Stimulated activated CD8-positive, alpha-beta memory T cell treated with anti-CD3 and anti-CD28 coated beads, Interleukin-15, amount 100 ng/mL, for 4 hours (primary cell): ENCODE measurements around the gene CCNJL.
A peak's percentile ranks its signal among the peaks of the same experiment; 100 is the strongest.

ENCODE experiments used
- DNase-seq, 2 donors: peaks; one replicate each; pipeline ENCODE4 v3.0.0-alpha.2; 2020; ENCODE audit warnings: low read depth in 2 of 2

The CCNJL gene

DNA sequence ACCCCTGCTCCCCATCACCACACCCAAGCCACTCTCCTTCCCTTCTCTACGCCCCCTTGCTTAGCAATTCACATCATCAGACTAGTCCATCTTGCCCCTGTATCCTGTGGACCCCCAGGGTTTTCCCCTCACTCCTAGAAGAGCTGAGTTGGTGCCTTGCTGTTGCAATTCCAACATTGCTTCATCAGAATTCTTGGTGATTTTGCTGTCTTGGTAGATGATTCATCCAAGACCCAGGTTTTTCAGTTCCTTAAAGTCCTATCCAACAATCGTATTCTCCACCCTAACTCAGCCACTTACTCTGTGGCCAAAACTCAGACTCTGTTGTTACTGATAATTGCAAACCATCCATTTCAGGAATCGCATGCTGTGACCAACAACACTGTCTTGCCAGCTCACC, 21.4 kb upstream of the CCNJL start:
- no peak for DNase-seq

DNA sequence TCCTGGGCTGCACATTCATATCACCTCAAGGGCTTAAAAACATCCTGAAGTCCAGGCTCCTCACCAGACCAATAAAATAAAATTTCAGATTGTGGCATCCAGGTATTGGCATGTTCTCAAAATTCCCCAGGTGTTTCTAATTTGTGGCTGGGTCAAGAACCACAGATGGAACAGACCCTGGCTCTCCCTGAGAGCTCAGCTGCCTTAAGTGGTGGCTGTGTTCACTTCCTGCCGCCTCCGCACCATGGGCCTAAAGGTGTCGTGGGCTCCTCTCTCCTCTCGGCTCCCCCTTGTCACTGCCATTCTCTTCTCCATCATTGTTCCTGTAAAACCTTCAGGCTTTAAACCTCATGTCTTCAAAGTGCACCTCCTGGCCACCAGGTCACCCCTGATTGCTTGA, 17.8 kb upstream of the CCNJL start:
- no peak for DNase-seq

DNA sequence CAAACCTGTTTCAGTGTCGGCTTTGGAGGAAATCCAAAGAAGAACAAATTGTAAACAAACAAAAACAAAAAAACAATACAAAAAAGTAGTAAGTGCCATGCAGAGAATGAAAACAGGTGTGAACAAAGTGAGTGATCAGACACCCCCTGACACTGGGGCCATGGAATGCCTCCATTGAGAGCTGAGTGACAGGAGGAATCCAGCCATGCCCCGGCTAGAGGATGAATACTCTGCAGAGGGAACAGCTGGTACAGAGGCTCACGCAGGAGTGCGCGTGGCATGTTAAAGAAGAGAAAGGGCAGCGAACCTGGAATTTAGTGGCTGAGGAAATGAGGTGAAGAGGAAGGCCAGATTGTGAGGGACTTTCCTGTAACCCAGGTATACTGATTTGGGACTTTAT, 15.5 kb upstream of the CCNJL start:
- DNase-seq = no peak

DNA sequence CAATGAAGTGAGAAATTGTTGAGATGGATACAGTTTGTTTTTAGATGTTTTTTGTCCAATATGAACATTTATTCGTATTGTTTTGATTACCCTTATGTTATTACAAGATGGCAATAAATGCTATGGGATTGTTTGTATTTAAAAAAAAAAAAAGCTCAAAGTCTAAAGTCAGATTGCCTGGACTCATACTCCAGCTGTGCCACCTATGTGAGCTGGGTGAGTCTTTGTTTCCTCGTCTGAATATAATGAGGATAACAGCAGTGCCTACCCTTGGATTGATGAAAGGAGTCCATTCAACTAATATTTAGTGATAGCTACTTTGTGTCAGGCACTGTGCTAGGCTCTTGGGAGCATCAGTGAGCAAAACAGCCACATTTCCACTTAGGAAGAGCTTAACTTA, 14.6 kb upstream of the CCNJL start:
- DNase-seq = no peak

DNA sequence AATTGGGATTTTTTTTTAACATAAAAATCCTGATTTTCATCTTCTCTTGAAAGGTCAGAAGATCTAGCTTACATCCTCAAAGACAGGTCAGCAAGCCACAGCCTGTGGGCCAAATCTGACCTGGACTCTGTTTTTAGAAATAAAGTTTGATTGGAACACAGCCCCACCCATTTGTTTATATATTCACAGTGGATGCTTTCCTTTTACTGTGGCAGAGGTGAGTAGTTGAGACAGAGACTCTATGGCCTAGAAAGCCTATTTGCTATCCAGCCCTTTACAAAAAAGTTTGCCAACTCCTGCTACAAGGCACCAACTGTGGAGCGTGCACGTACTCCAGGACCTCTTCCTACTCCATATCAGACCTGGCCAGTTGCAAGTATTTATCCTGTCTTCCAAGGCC, 13.4 kb upstream of the CCNJL start:
- DNase-seq = no peak

DNA sequence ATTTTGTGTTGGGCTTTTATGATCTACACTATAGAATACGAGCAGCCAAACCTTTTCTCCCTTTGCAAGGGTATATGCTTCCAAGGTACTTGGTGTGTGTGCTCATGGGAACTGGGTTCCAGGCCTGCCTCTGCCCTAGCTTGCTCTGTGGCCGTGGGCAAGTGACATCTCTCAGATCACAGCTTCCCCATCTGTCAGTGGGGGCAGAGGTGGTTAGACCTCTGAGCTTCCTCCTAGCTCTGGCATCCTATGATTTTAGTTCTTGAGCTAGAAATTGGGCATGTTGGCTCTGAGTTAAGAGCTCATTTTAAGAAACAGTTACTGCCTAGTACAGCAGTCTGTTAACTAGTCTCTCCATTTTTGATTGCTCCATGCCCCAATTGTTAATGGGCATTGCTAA, 12.5 kb upstream of the CCNJL start:
- no peak for DNase-seq

DNA sequence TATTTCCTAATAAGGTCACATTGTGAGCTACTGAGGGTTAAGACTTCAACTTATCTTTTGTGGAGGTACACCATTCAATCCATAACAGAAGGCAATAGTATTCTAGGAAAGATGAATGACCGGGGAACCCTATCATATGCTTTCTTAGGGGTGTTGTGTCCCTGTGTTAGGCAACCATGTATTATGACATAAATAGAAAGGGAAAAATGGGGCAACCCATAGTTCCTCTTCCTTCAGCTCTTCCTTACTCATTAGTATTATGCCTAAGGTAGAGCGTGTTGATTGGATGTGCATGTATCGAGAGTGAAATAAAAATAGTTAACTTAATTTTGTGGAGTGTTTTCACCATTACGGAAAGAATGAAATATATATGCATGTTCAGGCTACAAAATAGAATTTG, 6.0 kb upstream of the CCNJL start:
- DNase-seq = no peak

DNA sequence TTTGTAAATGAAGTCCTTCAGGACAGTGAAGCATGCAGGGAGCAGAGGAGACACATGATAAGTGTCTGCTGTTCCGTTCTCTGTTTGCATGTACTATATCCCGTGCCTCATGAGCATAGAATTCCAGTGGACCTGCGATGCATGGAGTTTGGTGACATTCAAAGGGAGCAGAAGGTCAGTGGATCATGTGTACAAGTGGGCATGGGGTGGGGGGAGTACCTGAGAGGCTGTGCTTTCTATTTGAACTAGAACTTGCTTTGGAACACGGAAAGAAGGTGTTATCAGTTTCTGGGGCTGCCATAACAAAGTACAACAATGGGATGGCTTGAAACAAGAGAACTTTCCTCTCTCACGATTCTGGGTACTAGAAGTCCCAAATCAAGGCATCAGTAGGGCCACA, 5.1 kb upstream of the CCNJL start:
- no peak for DNase-seq

DNA sequence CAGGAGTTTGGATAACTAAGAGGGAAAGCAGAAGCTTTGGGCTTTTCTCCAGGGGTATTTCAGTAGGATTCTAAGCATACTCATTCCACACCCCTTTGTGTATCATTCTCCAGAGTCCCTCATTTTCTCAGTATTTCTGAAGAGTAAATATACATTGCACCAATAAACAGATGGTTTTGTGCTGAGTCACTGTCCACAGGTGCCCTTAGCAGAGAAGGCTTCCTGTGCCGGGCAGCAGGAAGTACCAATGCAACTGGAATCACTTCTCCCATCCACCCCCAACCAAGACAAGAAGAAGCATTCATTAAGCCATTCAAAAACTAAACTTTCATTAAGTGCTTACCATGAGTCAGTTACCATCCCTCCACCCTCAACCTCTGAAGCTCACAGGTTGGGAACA, 3.6 kb upstream of the CCNJL start:
- no peak for DNase-seq

DNA sequence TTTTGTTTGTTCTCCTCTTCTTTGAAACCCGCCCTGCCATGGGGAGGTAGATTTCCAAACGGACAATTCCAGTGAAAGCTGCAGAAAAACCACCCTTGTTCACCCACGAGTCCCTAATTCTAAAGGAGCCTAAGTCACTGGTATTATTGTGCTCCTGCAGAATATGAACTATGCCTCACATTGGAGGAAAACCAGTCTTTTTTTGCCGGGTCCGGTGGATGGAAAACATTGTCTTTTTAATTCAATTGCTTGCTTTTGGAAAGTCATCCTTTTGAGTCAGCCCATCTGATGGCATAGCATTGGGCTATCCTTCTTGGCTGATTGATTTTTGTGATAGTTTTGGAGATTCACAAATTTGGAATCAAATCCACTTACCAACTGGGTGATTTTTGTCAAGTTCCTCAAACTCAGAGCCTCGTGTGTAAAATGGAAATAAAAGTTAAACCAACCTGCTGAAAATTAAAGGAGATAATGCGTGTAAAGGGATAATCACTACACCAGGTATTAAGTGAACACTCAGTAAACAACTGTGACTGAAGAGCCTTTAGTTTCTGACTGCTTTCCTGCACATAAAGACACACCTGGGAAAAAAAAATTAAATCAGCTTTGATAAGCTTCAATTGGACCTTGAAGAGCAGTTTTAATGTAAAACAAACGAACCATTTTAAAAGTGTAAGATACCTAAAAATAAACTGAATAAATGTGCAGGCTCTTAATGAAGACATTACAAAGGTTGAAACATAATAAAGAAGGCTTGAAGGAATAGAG, 780 bp upstream of the CCNJL start:
- DNase-seq = no peak

DNA sequence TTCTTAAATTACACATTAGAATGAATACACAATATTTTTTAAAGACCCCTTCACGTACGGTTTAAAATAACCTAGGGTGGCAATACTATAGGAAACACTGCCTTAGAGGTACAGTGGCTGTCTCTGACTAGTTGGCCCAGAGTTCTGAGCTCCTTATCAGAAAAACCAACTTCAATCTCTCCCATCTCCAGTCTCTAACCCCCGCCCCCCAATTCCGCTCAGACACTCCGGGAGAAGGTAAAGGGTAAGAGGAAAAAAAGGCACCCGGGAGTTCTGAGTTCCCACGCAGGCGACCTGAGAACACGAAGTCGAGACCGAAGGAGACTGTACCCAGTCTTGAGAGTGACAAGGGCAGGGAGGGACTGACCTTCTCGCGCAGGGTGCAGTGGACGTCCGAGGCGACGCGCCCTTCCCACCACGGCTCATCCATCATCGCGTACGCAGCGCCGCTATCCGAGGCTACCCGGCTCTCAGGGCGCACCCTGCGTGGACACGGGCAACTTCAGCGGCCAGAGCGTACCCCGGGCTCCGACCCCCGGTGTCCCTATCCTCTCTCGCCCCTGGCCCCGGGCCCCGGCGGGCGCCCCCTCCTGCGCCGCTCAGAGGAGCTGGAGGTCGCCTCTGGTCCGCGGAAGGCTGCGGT, 752 bp downstream of the CCNJL start:
- no peak for DNase-seq

DNA sequence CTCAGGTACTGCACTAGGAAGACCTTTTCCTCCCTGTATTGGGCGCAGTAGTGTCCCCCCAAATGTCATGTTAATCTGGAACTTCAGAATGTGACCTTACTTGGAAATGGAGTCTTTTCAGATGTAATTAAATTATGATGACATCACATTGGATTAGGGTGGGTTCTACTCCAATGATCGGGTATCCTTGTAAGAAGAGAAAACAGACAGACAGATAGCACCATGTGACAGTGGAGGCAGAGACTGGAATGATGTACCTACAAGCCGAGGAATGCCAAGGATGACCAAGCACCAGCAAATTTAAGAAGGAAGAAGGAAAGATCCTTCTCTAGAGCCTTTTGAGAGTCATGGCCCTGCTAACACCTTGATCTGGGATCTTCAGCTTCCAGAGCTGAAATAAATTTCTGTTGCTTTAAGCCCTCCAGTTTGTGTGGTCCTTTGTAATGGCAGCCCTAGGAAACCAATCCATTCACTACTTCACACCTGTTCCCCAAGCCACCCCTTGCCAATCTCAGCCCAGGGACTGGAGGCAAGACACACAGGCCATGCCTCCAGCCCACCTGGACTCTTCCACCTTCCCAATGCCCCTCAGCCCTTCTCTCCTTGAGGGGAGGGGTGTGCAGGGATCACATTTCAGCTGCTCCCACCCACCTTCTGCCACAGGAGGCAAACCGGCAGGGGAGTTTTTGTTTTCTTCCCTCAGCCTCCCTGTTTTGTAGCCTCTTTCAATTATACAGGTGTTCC, 1.6 kb downstream of the CCNJL start:
- DNase-seq = no peak

DNA sequence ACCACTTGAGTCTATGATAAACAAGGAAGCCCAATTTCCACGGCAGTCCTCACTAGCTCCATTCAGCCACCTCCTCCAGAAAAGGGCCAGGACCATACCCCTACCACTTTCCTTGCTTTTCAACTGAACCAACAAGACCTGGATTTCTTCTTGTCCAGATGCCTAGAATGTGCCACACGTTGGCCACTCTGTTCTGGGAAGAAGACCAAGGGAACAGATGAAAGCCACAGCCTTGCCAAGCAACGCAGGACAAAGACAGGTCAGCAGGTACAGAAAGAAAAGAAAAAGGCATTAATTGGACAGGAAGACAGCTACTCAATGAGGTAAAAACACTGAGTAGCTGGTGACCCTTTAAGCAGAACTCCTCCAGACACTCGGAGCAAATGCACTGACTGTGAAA, 2.2 kb downstream of the CCNJL start:
- no peak for DNase-seq

DNA sequence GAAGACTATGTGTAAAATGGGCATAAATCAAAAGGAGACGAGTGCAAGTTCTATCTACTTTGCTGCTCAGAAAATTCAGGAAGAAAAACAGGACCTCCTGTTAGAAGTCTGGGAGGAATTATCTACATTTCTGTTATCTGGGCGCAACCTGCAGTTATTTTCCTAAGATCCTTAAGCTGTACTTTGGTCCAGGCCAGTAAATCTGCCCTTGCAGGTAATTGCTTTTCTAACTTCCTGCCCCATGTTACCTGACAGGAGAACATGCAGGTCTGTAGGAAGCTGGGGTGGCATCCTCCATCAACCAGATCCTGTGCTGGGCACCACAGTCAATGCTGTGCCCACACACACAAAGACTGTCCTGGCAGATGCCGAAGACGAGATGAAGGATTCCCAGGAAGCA, 5.7 kb downstream of the CCNJL start:
- DNase-seq = no peak

DNA sequence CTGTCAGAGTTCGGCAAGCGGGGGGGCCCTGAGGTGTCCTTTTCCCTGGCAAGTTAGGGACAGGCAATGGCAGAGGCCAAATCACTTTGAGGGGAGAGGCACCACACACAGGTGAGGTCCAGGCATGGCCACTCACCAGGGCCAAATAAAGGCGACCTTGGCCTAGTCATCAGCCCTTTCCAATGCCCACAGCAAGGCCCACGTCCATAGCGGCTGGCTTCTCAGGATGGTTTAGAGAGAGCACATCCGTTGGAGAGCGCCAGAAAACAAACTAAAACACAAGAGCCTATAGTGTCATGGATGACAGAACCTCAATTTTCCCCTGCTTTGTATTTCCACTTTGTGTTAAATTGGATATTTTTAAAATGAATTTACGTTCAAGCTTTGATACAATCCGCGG, 7.0 kb downstream of the CCNJL start:
- DNase-seq = no peak

DNA sequence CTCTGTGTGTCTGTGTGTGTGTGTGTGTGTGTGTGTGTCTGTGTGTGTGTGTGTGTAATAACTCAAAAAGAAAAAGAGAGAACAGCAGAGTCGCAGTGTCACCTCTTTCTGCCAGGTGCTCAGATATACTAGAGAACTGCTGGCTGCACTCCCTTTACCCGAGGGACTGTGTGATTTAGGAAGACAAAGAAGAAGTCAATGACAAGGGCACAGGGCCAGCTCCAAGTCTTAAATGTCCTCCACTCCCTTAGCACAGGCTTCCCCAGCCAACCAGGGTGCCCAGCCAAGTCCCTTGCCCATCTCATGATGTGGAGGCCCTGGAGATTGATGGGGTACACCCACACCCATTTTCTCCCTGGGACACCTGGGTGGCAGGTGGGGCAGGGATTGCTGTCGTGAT, 8.7 kb downstream of the CCNJL start:
- DNase-seq = no peak

DNA sequence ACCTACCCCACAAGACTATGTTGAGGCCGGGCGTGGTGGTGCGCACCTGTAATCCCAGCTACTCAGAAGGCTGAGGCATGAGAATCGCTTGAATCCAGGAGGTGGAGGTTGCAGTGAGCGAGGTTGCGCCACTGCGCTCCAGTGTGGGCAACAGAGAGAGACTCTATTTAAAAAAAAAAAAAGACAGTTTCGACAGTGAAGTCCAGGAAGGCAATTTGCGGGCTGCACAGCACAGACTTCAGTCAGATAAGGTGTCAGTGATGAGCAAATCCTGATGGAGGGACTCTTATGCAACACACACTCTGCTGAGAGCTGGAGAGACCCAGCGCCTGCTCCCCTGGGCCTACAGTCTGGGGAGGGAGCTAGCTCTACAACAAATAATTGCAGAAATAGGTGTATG, 14.2 kb downstream of the CCNJL start:
- no peak for DNase-seq

DNA sequence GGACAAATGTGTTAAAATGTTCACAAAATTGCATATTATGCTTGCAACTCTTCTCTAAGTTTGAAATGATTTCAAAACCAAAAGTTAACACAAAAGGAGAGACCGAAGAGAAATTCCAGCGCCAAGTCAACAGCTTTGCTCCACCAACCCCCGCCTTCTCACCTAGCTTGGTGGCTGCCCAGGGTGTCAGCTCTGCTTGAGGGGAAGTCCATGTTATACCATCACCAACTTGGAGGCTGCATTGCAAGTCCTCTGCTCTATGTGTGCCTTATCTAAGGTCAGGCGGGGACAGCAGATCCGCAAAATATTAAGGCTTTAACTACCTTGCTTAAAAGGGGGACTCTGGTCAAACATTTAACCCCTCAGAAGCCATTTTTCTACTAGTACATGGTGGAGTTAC, 14.6 kb downstream of the CCNJL start:
- peak in 1 of 2 donors; percentile 6 for DNase-seq

DNA sequence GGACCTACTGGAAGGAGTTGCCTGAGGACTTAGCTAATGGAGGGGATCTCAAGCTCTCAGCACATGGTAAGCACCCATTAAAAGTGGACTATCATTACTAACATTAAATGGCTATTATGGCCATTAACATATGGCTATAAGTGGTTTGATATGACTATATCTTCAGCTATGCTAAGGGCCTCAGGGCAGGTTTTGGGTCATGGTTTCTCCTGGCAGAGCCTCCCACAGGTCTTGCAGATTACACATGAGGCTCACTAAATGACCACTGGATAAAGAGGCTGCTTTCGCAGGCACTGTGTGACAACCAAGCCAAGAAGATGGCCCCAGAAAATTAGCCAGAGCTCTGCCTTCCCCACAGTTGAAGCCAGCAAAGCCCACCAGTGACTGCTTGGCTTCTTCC, 15.4 kb downstream of the CCNJL start:
- no peak for DNase-seq

DNA sequence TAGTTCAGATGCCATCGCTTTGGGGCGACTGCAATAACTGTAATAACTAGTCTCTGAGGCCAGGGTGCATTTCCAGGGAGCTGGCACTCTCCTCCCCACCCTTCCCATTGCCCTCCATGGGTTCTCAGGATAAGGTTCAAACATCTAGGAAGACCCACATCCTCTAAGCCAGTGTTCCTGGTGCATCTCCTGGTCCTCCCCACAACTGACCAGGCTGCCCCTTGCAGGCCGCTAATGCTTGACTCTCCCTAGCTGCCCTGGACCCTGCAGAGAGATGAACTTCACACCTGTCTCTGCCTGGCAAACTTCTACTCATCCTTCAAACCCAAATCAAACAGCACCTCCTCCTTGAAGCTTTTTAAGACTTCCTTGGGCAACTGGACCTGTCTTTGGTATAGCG, 15.9 kb downstream of the CCNJL start:
- DNase-seq = no peak

DNA sequence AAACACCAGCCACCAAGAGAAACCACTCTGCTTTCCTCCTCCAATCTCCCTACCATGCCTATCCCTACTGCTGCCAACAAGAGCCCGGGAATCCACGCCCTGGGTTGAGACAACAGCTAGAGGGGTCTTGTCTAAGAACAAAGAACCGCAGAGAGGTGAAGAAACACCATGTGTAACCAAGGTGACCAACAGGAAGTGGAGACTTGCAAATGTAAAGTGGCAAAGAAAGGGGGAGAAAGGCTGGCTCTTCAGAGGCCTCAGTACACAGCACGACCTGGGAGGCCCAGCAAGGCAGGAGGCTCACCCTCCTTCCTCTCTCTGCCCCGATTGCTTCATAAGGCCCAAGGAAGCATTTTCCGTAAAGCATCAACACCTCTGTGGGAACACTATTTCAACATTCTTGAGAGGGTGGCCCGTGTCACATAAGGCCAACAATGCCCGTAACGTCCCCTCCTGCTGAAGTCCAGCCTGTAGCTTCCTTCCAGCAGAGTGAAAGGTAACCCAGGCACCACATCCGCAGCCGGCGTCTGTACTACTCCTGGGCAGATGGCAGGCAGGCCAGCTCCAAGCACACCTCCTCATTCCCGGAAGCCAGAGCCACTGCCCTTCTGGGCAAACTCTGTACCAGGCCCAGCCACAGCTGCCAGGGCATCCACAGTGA, 18.3 kb downstream of the CCNJL start:
- no peak for DNase-seq

DNA sequence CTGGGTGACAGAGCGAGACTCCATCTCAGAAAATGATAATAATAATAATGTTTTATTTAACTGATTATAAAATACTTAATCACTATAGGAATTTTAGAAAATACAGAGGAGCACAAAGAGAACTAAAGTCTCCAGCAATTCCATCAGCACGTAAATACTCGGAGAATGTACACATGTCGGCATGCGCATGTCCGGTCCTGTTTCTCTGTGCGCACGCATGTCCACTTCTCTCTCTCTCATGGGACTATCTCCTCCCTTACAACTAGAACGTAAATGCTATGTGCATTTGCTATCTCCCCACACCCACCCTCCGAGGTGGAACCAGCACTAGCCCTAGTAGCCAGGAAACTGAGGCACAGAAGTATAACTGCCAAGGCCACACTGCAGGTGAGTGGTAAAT, 19.0 kb downstream of the CCNJL start:
- DNase-seq = no peak

DNA sequence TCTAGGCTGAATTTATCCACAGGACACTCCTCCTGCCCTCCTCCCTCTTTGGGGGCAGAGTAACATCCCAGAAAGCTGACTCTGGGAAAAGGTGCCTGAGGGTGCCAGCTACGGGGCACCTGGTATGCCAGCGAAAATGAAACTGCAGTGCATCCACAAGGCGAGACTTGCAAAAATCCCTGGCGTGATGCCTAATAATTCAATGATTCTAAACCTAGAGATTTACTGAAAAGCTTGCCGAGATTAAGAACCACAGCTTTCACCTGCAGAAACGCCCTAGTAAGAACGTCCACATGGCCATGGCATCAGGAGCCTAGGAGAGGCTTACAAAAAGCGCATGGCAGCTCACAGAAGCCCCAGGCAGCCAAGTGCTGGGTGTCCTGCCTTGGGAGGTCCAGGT, 20.9 kb downstream of the CCNJL start:
- DNase-seq = no peak
